NT2/D1 (cell line): ENCODE measurements around the gene SPDYE6.
"Not testable (repeated sequence)": the region's sequence is repeated elsewhere in the genome, so short reads cannot be mapped to it uniquely, and the experiment has no call there.

Experiments
- DNase-seq: peaks from one replicate; pipeline ENCODE4 v3.0.0-alpha.2; 2011; ENCODE audit warnings: low read depth, low spot score
- H3K27me3 ChIP-seq: 2 replicates; pipeline ENCODE4 v1.6.0; 2011; ENCODE audit warnings: mild to moderate bottlenecking; ENCODE audit not compliant: insufficient read length, insufficient read depth
- H3K36me3 ChIP-seq: 2 replicates; pipeline ENCODE4 v1.6.1; 2011; ENCODE audit warnings: mild to moderate bottlenecking, low read length, mixed read lengths; ENCODE audit not compliant: insufficient read depth, insufficient read length
- H3K4me1 ChIP-seq: 2 replicates; pipeline ENCODE4 v1.5.1; 2011; ENCODE audit not compliant: insufficient read depth, insufficient read length
- H3K4me3 ChIP-seq: 2 replicates; pipeline ENCODE4 v1.5.1; 2011; ENCODE audit warnings: low read depth; ENCODE audit not compliant: insufficient read length
- H3K9ac ChIP-seq: 2 replicates; pipeline ENCODE4 v1.6.0; 2011; ENCODE audit warnings: low read depth; ENCODE audit not compliant: insufficient read length
- H3K9me3 ChIP-seq: 2 replicates; pipeline ENCODE4 v1.5.1; 2011; ENCODE audit warnings: mild to moderate bottlenecking, low read length; ENCODE audit not compliant: insufficient read depth
- SUZ12 ChIP-seq: IDR thresholded peaks from 2 replicates; pipeline ENCODE4 v1.6.1; 2011; ENCODE audit not compliant: insufficient read length, insufficient read depth; ENCODE audit errors: extremely low read depth
- YY1 ChIP-seq: IDR thresholded peaks from 2 replicates; pipeline ENCODE4 v1.6.1; 2011; ENCODE audit not compliant: insufficient read length, insufficient read depth
- ZNF274 ChIP-seq: IDR thresholded peaks from 2 replicates; pipeline ENCODE4 v1.6.1; 2011; ENCODE audit warnings: mild to moderate bottlenecking, low read depth, low read length

SPDYE6 gene

DNA sequence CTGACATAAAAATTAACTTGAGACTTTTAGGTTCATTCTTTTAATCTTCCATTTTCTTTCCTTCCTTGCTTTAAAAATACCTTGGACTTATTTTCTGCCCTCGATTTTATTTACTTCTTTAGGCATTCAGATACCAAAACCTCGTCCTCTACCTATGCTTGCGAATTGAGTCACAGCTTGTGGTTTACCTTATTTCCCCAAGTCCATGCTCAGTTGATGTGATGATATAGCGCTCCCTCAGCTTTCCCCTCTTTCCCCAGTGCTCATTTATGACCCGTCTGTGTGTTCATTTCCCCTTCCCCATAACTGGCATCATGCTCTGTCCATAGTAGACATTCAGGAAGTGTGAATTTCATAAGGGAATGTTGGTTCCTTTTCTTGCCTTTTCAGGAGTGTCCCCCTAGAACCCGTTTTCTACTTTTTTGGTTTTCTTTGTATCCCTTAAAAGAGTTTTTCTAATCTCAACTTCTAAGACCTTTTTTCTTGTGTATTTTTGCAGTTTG is 20.8 kb upstream of the SPDYE6 start:
- no peaks in the 10 kb centered on the region for H3K27me3 ChIP-seq
- TF ChIP-seq YY1 (no peak), ZNF274 (no peak), SUZ12 (no peak)
- no peak overlapping the region for H3K9ac ChIP-seq
- H3K4me3 ChIP-seq: no peak overlapping the region
- peaks cover 11% of the 10 kb centered on the region for H3K36me3 ChIP-seq
- no peaks in the 10 kb centered on the region for H3K9me3 ChIP-seq
- no peak for DNase-seq
- H3K4me1 ChIP-seq: no peaks in the 10 kb centered on the region

DNA sequence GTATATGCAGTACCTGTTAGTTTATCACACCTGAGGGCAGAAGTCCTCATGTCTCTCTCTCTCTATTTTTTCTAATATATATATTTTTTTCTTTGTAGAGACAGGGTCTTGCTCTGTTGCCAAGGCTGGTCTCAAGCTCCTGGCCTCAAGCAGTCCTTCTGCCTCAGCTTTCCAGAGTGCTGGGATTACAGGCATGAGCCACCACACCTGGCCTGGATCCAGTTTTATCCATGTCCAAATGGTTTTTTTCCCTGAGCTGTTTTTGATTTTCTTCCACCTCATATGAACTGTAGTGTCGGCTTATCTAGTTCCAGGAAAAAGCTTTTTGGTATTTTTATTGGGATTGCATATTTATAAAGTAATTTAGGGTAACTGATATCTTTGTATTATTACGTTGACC is 16.6 kb upstream of the SPDYE6 start:
- not testable (repeated sequence) for H3K36me3 ChIP-seq, H3K9me3 ChIP-seq, H3K4me3 ChIP-seq, DNase-seq, H3K4me1 ChIP-seq, H3K9ac ChIP-seq, H3K27me3 ChIP-seq

DNA sequence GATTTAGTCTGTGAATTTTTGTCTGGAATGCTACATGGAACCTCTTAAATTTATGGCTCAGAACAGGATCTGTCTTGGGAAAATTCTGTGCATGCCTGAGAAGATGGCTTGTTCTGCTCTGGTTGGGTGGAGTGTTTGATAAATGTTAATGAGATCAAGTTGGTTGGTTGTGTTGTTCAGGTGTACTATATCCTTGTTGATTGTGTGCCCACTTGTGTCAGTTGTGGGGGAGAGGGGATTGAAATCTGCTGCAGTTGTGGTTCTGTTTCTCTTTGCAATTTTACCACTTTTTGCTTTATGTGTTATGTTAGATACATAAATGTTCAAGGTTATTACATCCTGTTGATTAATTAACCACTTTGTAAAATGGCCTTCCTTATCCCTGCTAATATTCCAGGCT is 13.8 kb upstream of the SPDYE6 start:
- not testable (repeated sequence) for H3K36me3 ChIP-seq, H3K9me3 ChIP-seq, H3K27me3 ChIP-seq, H3K4me3 ChIP-seq, H3K4me1 ChIP-seq, H3K9ac ChIP-seq, DNase-seq

- not testable (repeated sequence) for H3K4me3 ChIP-seq, DNase-seq, H3K36me3 ChIP-seq, H3K27me3 ChIP-seq, H3K9me3 ChIP-seq, H3K4me1 ChIP-seq, H3K9ac ChIP-seq
Measured at GRCh38 chr7:102365390-102365789, 9.1 kb upstream of the SPDYE6 start.

- not testable (repeated sequence) for H3K4me1 ChIP-seq, H3K9me3 ChIP-seq, H3K36me3 ChIP-seq, DNase-seq, H3K27me3 ChIP-seq
- H3K9ac ChIP-seq: peak overlapping the region; percentile 67
- H3K4me3 ChIP-seq: peak overlapping the region; percentile 61
Measured at GRCh38 chr7:102364394-102364886, 8.2 kb upstream of the SPDYE6 start.

- Histone ChIP-seq H3K4me3 (peak overlapping the region; percentile 61), H3K9ac (peak overlapping the region; percentile 67)
- H3K36me3 ChIP-seq, H3K4me1 ChIP-seq, H3K9me3 ChIP-seq, H3K27me3 ChIP-seq: not testable (repeated sequence)
- peak; percentile 95 for DNase-seq
Measured at GRCh38 chr7:102363549-102364393, 7.5 kb upstream of the SPDYE6 start.

DNA sequence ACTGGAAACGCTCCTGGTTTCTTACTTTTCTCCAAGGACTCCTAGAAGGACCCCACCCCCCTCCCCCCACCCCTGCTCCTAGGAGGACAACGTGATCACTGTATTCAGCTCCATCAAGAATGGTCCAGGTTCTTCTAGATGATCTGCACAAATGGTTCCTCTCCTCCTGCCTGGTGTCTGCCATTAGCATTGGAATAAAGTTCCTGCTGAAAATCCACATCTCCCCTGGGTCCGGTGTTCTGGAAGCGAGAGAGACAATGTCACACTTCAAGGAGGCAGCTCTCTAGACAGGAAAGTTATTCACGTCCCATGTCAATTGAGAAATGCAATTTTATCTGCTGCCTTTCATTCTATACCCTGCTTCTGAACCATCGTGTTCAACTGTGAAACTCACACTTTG is 9.3 kb downstream of the SPDYE6 start:
- H3K4me1 ChIP-seq, H3K27me3 ChIP-seq, H3K9me3 ChIP-seq, H3K9ac ChIP-seq, H3K4me3 ChIP-seq, DNase-seq, H3K36me3 ChIP-seq: not testable (repeated sequence)

DNA sequence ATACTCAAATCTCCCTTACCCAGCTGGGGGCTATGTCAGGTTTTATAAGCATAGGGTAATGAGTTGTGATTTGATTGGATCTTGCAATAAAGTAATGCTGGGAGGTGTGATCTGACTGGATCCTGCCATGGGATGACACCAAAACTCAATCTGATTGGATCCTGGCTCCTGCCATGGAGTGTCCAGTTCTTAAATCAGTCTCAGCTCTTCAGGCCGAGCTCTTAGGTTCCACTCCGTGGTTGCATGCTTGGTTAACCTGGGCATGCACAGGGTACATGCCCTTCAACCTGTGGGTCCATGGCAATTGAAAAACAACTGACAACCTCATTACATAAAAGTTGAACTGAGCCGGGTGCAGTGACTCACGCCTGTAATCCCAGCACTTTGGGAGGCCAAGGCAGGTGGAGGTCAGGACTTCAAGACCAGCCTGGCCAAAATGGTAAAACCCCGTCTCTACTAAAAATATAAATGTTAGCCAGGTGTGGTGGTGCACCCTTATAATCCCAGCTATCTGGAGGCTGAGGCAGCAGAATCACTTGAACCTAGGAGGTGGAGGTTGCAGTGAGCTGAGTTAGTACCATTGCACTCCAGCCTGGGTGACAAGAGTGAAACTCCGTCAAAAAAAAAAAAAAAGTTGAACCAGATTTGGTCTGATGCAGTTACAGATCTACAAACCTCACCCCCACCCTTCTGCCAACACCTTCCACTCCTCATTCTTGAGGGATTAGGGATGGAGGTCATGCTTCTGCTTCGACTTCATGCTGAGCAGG is 15.5 kb downstream of the SPDYE6 start:
- H3K36me3 ChIP-seq, H3K4me1 ChIP-seq, H3K9ac ChIP-seq, H3K27me3 ChIP-seq, DNase-seq, H3K9me3 ChIP-seq, H3K4me3 ChIP-seq: not testable (repeated sequence)

GRCh38 chr7:102337420-102337819 is 18.8 kb downstream of the SPDYE6 start:
- not testable (repeated sequence) for H3K4me3 ChIP-seq, DNase-seq, H3K4me1 ChIP-seq, H3K27me3 ChIP-seq, H3K9me3 ChIP-seq, H3K36me3 ChIP-seq, H3K9ac ChIP-seq

DNA sequence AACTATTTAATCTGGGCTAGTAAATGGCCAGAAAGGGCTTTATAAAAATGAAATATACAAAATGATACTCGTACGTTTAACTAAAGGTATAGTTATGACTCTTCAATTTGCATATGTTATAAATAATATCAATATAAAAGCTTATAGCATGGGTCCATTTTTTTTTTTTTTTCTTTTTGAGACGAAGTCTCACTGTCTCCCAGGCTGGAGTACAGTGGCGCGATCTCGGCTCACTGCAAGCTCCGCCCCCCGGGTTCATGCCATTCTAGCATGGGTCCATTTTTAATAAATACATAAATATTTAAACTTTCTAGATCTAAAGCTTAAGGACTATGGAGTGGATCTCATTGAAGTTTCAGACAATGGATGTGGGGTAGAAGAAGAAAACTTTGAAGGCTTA is 19.2 kb downstream of the SPDYE6 start:
- not testable (repeated sequence) for H3K9ac ChIP-seq, H3K36me3 ChIP-seq, H3K4me3 ChIP-seq, DNase-seq, H3K4me1 ChIP-seq, H3K9me3 ChIP-seq, H3K27me3 ChIP-seq

DNA sequence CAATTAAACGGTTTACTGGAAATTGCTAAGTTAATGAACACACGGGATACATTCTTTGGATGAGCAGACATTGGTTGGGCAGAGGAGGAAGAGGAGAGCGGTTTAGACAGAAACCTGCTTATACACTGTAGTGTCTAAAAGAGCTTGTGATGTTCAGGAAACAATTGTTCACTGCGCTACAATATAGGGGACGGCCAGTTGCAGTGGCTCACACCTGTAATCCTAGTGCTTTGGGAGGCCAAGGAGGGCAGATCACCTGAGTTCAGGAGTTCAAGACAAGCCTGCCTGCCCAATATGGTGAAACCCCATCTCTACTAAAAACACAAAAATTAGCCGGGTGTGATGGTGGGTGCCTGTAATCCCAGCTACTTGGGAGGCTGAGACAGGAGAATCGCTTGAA is 20.7 kb downstream of the SPDYE6 start:
- not testable (repeated sequence) for H3K27me3 ChIP-seq, H3K9ac ChIP-seq, H3K4me1 ChIP-seq, H3K9me3 ChIP-seq, DNase-seq, H3K36me3 ChIP-seq, H3K4me3 ChIP-seq
